Activated naive CD4-positive, alpha-beta T cell treated with anti-CD3 and anti-CD28 coated beads for 36 hours (primary cell): Measurements from ENCODE around the gene MRPS18B. TPM values are rescaled to one million over a fixed set of nuclear protein-coding genes. Genes with fewer than 3 reads are reported as not detected.

Experiments
- CTCF ChIA-PET: fragments of 350-600 bp; sonication (Branson Sonifier 250); formaldehyde crosslinking; loops from one replicate; lab custom pipeline; 2021; ENCODE audit warnings: antibody characterized with exemption; lab: Charles Lee
- DNase-seq: peaks from one replicate; pipeline ENCODE4 v3.0.0-alpha.2; 2020
- H3K27ac Mint-ChIP-seq: one replicate; pipeline ENCODE4 v1.8.0; 2021; ENCODE audit warnings: mild to moderate bottlenecking, mixed read lengths
- H3K27me3 Mint-ChIP-seq: one replicate; pipeline ENCODE4 v1.8.0; 2021; ENCODE audit warnings: low read depth, mixed read lengths
- H3K36me3 Mint-ChIP-seq: one replicate; pipeline ENCODE4 v1.8.0; 2021; ENCODE audit warnings: low read depth, mixed read lengths
- H3K4me1 Mint-ChIP-seq: one replicate; pipeline ENCODE4 v1.8.0; 2021; ENCODE audit warnings: low read depth, mixed read lengths
- H3K4me3 Mint-ChIP-seq: one replicate; pipeline ENCODE4 v1.8.0; 2021; ENCODE audit warnings: mild to moderate bottlenecking, moderate library complexity, mixed read lengths
- H3K9me3 Mint-ChIP-seq: one replicate; pipeline ENCODE4 v1.8.0; 2021; ENCODE audit warnings: mixed read lengths
- intact Hi-C: fragments of 100-400 bp; cut with micrococcal nuclease; formaldehyde crosslinking; loops from one replicate; pipeline ENCODE4 v1.15.1; 2023
- total RNA-seq, 2 experiments: library from RNA; stranded (reverse); gene quantifications; one replicate each; pipeline ENCODE4 v1.2.3, GENCODE V29; 2021

MRPS18B gene
- total RNA-seq, result 100 to 1,000 TPM; 118 to 120 TPM

GRCh38 chr6:30617565-30618269, at the start of gene MRPS18B:
Gene MRPS18B (plus strand): TSS chr6:30617840. CDS start chr6:30617866, 26 bp downstream.
- H3K36me3 Mint-ChIP-seq, result peaks cover 65% of the 10 kb centered on the region
- H3K4me3 Mint-ChIP-seq, result peak within 1 kb of the TSS; percentile 87
- H3K27ac Mint-ChIP-seq, result peak within 1 kb of the TSS; percentile 95
- CTCF ChIA-PET, result interaction anchor here (0.6 to 1.6 kb wide), 7 partner anchors 21 to 134 kb away, joined by 3 to 7 read pairs (median 4); partner anchors contain the start of gene TUBB
- H3K9me3 Mint-ChIP-seq, result no peaks in the 10 kb centered on the region
- H3K4me1 Mint-ChIP-seq, result peaks cover 33% of the 10 kb centered on the region
- DNase-seq, result peak; percentile 99
- H3K27me3 Mint-ChIP-seq, result no peaks in the 10 kb centered on the region
- intact Hi-C loops, result loop anchor here (1.0 to 10.0 kb wide), 15 partner anchors 9 to 925 kb away; partner anchors contain the start of genes ATAT1, C6orf136, DDX39B and DHX16

DNA sequence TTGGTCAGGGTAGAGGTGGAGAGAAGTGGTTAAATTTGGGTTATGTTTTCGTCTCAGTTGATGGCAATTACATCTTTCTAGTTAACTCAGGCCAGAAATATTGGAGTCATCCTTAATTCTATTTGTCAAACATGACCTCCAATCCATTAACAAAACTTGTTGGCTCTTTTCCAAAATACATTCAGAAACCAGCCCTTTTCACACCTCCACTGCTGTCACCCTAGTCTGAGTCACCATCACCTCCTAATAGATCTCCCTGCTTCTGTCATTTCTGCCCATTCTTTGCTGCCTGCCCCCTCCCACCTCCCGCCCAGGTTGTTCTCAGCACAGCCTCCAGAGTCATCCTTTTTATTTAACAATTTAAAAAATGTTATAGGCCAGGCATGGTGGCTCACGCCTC, 49.4 kb upstream of the MRPS18B start:
- Mint-ChIP-seq H3K4me3 (no peak overlapping the region), H3K27me3 (no peaks in the 10 kb centered on the region), H3K27ac (peak overlapping the region; percentile 17), H3K4me1 (peaks cover 57% of the 10 kb centered on the region), H3K36me3 (peaks cover 21% of the 10 kb centered on the region), H3K9me3 (no peaks in the 10 kb centered on the region)
- CTCF ChIA-PET, result no interaction called here
- intact Hi-C loops, result no loop called here
- peak; percentile 75 for DNase-seq

DNA sequence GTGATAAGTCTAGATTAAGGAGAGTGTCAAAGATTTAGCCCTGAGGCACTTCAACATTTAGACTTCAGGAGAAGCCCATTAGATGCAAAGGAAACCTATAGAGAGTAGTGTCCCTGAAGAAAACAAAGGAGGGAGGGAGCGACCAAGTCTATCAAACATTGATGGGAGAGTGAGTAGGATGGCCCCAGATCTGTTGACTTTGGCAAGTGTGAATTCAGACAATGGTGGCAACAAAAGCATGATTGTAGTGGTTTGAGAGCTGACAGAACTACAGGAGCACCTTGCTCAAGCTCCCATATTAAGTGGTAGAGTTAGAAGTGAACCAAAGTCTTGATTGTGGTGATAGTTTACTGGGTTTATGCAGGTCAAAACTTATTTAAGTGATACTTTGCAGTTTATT, 47.4 kb upstream of the MRPS18B start:
- Mint-ChIP-seq H3K9me3 (no peaks in the 10 kb centered on the region), H3K4me1 (peaks cover 68% of the 10 kb centered on the region), H3K27me3 (no peaks in the 10 kb centered on the region), H3K4me3 (peak overlapping the region; percentile 98), H3K27ac (peak overlapping the region; percentile 29), H3K36me3 (peaks cover 18% of the 10 kb centered on the region)
- intact Hi-C loops, result loop anchor here (2.0 kb wide), 1 partner anchor 151 kb away; the partner anchor contains the start of gene TUBB
- DNase-seq, result no peak
- CTCF ChIA-PET, result interaction anchor here (0.6 to 2.3 kb wide), 5 partner anchors 13 to 112 kb away, joined by 3 to 10 read pairs (median 4); partner anchors contain the start of gene PRR3

DNA sequence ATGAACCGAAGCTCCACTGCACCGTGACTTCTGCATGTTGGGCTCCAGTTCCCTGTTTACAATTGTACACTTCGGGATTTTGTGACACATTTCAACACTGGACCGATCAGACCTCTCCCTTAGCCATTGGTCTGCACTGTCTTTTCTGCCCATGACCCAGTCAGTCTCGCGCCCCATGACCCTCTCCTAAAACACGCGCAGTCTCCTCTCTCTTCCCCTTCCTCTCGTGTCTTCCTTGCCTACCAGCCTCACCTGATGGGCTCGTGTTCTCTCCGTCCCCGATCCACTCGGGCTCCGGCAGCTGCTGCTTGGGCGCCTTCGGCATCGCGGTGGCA, 46.9 kb upstream of the MRPS18B start:
- CTCF ChIA-PET, result interaction anchor here (1.0 to 2.3 kb wide), 6 partner anchors 13 to 151 kb away, joined by 3 to 10 read pairs (median 4); partner anchors contain the start of gene PRR3
- DNase-seq, result no peak
- intact Hi-C loops, result loop anchor here (1.0 to 2.0 kb wide), 5 partner anchors 14 to 150 kb away; partner anchors contain the start of genes GNL1 and TUBB
- H3K27ac Mint-ChIP-seq, result peak overlapping the region; percentile 68
- H3K4me1 Mint-ChIP-seq, result peaks cover 70% of the 10 kb centered on the region
- H3K27me3 Mint-ChIP-seq, result no peaks in the 10 kb centered on the region
- H3K36me3 Mint-ChIP-seq, result peaks cover 18% of the 10 kb centered on the region
- no peaks in the 10 kb centered on the region for H3K9me3 Mint-ChIP-seq
- H3K4me3 Mint-ChIP-seq, result peak overlapping the region; percentile 98

DNA sequence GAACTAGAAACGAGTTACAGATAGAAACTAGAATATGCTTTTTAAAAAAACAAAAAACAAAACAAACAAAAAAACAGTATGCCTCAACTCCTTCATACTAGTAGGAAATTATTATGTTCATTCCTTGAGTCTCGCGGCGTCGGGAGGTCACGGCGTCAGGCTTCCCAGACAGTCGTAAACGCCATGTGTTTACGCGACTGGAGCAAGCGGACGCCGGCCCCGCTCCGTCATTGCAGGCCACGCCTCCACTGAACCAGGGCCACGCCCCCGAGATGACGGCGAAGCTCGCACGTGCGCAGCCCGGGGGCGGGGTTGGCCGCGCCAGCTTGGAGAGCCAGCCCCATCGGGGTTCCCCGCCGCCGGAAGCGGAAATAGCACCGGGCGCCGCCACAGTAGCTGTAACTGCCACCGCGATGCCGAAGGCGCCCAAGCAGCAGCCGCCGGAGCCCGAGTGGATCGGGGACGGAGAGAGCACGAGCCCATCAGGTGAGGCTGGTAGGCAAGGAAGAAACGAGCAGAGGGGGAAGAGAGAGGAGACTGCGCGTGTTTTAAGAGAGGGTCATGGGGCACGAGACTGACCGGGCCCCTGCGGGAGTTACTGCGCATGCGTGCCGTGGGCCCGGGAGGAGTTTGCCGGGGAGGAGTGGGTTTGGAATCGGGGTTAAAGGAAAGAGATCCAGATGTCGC, 46.4 kb upstream of the MRPS18B start, which contains the start of gene ABCF1:
Gene ABCF1 (plus strand): TSS at position 368 of the 687 bp plus-strand sequence. CDS start 46 bp downstream, at position 414.
- CTCF ChIA-PET, result interaction anchor here (0.6 to 2.3 kb wide), 6 partner anchors 14 to 151 kb away, joined by 3 to 10 read pairs (median 4); partner anchors contain the start of gene PRR3
- DNase-seq, result peak; percentile 99
- Mint-ChIP-seq H3K27ac (peak within 1 kb of the TSS; percentile 95), H3K36me3 (peaks cover 18% of the 10 kb centered on the region), H3K9me3 (no peaks in the 10 kb centered on the region), H3K4me1 (peaks cover 70% of the 10 kb centered on the region), H3K27me3 (no peaks in the 10 kb centered on the region), H3K4me3 (peak within 1 kb of the TSS; percentile 98)
- intact Hi-C loops, result loop anchor here (1.0 to 2.0 kb wide), 5 partner anchors 15 to 150 kb away; partner anchors contain the start of genes GNL1 and TUBB

- peak overlapping the region; percentile 95 for H3K27ac Mint-ChIP-seq
- no peak for DNase-seq
- no peaks in the 10 kb centered on the region for H3K27me3 Mint-ChIP-seq
- H3K4me3 Mint-ChIP-seq, result peak overlapping the region; percentile 98
- intact Hi-C loops, result loop anchor here (1.0 to 2.0 kb wide), 5 partner anchors 15 to 149 kb away; partner anchors contain the start of genes GNL1 and TUBB
- H3K9me3 Mint-ChIP-seq, result no peaks in the 10 kb centered on the region
- CTCF ChIA-PET, result interaction anchor here (0.6 to 2.3 kb wide), 5 partner anchors 25 to 150 kb away, joined by 3 to 10 read pairs (median 4); no protein-coding TSS in a partner anchor
- peaks cover 72% of the 10 kb centered on the region for H3K4me1 Mint-ChIP-seq
- peaks cover 22% of the 10 kb centered on the region for H3K36me3 Mint-ChIP-seq
Measured at GRCh38 chr6:30571762-30572082, 45.9 kb upstream of the MRPS18B start.

GRCh38 chr6:30572148-30572547, 45.5 kb upstream of the MRPS18B start:
- H3K27ac Mint-ChIP-seq, result peak overlapping the region; percentile 95
- peak overlapping the region; percentile 98 for H3K4me3 Mint-ChIP-seq
- CTCF ChIA-PET, result interaction anchor here (1.0 kb wide), 1 partner anchor 25 kb away, joined by 4 read pairs; no protein-coding TSS in a partner anchor
- H3K4me1 Mint-ChIP-seq, result peaks cover 74% of the 10 kb centered on the region
- H3K36me3 Mint-ChIP-seq, result peaks cover 26% of the 10 kb centered on the region
- H3K9me3 Mint-ChIP-seq, result no peaks in the 10 kb centered on the region
- intact Hi-C loops, result no loop called here
- no peak for DNase-seq
- no peaks in the 10 kb centered on the region for H3K27me3 Mint-ChIP-seq

DNA sequence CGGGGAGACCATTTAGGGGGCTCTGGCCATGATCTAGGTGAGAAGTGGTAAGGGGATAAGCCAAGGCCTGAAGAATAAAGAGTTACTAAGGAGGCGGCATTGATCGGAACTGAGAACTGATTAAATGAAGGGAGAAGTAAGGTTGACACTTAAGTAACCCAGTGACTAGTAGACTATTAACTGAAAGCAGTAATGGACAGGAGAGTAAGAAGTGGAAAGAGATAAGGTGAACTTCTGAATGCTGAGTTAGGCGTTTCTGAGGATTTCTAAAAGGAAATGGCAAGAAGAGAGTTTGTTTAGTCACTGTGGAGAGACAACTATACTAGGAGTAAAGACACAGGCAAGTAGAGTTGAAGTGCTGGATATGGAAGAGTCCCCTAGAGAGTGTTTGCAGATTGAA, 44.5 kb upstream of the MRPS18B start:
- intact Hi-C loops, result no loop called here
- H3K36me3 Mint-ChIP-seq, result peaks cover 36% of the 10 kb centered on the region
- H3K4me1 Mint-ChIP-seq, result peaks cover 75% of the 10 kb centered on the region
- DNase-seq, result no peak
- peak overlapping the region; percentile 98 for H3K4me3 Mint-ChIP-seq
- peak overlapping the region; percentile 25 for H3K27ac Mint-ChIP-seq
- H3K9me3 Mint-ChIP-seq, result no peaks in the 10 kb centered on the region
- no peaks in the 10 kb centered on the region for H3K27me3 Mint-ChIP-seq
- CTCF ChIA-PET, result no interaction called here

- H3K27ac Mint-ChIP-seq, result peak overlapping the region; percentile 35
Measured at GRCh38 chr6:30578051-30578450, 39.6 kb upstream of the MRPS18B start.

DNA sequence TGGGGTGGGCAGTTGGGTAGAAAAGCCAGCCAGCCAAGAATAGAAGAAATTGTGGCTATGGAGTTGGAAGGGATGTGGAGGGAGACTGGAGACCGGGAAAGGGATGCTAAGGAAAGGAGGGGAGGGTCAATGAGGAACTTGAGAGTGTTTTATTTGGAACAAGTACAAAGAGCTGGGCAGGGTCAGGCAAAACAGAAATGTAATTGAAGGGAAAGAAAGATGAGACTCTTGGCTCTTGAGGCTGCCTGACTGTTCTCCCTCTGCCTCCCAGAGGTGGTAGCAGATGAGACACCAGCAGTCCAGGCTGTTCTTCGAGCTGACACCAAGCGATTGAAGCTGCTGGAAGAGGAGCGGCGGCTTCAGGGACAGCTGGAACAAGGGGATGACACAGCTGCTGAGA, 33.7 kb upstream of the MRPS18B start:
- Mint-ChIP-seq H3K4me1 (no peaks in the 10 kb centered on the region), H3K4me3 (no peak overlapping the region), H3K9me3 (no peaks in the 10 kb centered on the region), H3K27me3 (no peaks in the 10 kb centered on the region), H3K27ac (no peak overlapping the region), H3K36me3 (peaks cover 63% of the 10 kb centered on the region)
- intact Hi-C loops, result no loop called here
- CTCF ChIA-PET, result interaction anchor here (3.3 kb wide), 1 partner anchor 14 kb away, joined by 12 read pairs; no protein-coding TSS in a partner anchor
- no peak for DNase-seq

More at GRCh38 chr6:30578051-30578450, 39.6 kb upstream of the MRPS18B start:
- Mint-ChIP-seq H3K9me3 (no peaks in the 10 kb centered on the region), H3K4me1 (peaks cover 37% of the 10 kb centered on the region), H3K4me3 (no peak overlapping the region), H3K27me3 (no peaks in the 10 kb centered on the region), H3K36me3 (peaks cover 62% of the 10 kb centered on the region)
- CTCF ChIA-PET, result interaction anchor here (0.6 to 1.8 kb wide), 5 partner anchors 10 to 813 kb away, joined by 3 to 9 read pairs (median 5); no protein-coding TSS in a partner anchor
- intact Hi-C loops, result no loop called here
- no peak for DNase-seq

DNA sequence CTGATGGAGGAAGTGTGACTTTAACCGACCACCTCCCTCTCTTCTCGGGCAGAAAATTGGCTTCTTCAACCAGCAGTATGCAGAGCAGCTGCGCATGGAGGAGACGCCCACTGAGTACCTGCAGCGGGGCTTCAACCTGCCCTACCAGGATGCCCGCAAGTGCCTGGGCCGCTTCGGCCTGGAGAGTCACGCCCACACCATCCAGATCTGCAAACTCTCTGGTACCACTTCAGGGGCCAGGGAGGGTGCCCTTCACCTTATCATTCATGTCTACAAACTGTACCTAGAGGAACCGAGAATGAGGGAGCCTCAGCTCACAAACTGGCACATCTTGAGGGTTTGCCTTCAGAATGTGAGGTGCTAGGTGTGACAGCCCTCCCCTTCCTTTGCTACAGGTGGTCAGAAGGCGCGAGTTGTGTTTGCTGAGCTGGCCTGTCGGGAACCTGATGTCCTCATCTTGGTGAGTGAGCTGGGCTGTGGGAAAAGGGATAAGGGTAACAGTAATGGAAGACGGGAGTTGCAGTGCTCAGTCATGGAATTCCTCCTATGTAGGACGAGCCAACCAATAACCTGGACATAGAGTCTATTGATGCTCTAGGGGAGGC, 27.8 kb upstream of the MRPS18B start:
- intact Hi-C loops, result no loop called here
- Mint-ChIP-seq H3K27me3 (no peaks in the 10 kb centered on the region), H3K9me3 (no peaks in the 10 kb centered on the region), H3K4me3 (no peak overlapping the region), H3K4me1 (peaks cover 8% of the 10 kb centered on the region), H3K27ac (no peak overlapping the region), H3K36me3 (peaks cover 51% of the 10 kb centered on the region)
- DNase-seq, result no peak
- CTCF ChIA-PET, result interaction anchor here (1.2 to 1.6 kb wide), 4 partner anchors 11 to 108 kb away, joined by 3 to 11 read pairs (median 8); no protein-coding TSS in a partner anchor
